ENCODE measurements around the gene INKA1.
"Not testable (repeated sequence)": the region's sequence is repeated elsewhere in the genome, so short reads cannot be mapped to it uniquely, and the experiment has no call there.

INKA1 gene

DNA sequence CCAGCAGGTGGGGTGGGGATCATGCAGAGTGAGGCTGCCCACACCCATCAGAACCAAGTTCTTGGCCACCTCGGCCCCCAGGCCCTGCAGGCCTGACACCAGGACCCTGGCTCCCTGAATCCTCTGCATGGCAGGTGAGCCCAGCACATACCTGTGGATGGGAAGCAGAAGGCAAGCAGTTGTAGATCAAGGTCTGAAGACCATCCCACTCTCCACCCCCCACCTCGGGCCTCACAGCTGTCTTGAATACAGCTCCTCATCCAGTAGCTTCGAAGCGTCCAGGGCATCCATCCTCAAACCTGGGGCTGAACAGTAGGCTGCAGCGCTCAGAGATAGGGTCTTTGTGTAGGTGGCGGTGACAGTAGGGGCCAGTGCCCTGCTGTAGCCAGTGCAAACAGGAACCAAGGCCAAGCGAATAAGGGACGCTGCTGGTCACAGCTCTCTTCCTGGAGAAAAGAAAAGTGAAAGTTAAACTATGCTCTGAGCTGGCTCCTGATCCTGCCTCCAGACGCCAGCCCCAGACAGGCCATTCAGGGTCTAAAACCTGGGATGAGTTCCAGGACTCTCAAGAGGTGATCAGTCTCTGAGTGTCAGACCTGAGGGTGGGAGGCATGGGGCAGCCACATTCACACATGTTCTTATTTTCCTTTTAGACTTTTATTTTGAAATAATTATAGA lies 10.6 kb downstream of the INKA1 start, which contains the start of gene UBA7:
Gene UBA7, minus strand, starts transcription at position 457 of the 678 bp plus-strand sequence. Its CDS starts 166 bp downstream, at position 291.
- DNase-seq, result peak; percentile 29

DNA sequence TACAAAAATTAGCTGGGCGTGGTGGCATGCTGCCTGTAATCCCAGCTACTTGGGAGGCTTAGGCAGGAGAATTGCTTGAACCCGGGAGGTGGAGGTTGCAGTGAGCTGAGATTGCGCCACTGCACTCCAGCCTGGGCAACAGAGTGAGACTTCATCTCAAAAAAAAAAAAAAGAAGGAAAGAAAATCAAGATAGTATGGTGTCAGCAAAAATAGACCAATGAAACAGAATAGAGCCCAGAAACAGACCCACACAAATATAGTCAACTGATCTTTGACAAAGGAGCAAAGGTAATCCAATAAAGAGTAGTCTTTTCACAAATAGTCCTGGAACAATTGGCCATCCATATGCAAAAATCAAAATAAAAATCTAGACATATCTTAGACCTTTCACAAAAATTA lies 20.1 kb downstream of the INKA1 start:
- not testable (repeated sequence) for DNase-seq

DNA sequence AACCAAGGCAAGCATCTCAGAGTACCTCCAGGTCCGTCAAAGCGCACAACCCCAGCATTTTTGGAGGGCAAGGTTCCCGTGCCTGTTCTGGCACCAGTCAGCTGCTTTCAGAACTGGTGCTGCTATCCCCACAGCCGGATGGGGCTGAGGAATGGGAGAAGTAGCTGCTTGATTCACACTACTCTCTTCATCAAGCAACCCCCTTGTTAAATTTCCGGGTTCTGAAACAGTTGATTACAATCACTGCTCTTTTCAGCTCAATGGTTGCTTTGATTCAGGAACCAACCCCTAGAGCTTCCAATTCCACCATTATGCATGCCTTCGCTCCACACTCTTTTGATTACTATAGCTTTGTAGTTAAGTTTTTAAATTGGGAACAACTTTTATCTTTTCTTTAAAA lies 23.0 kb downstream of the INKA1 start:
- DNase-seq, result no peak

DNA sequence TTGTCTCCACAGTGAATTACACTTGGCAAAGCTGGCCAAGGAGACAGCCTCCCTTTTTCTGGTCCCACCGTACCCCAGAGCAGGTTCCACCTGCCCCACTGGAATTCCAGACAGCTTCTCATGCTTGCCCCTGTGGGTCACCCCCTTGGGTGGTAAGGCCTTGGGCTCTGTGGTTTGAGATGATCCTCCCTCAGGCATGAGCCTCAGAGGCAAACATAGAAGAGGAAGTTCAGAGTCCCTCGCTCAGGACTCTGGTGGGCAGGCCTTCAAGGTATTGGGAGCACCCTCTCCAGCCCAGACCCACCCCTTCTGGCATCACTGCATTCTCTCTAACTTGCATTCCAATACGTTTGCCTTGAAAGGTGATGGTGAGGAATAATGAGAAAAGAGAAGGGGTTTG lies 28.3 kb downstream of the INKA1 start:
- no peak for DNase-seq

DNA sequence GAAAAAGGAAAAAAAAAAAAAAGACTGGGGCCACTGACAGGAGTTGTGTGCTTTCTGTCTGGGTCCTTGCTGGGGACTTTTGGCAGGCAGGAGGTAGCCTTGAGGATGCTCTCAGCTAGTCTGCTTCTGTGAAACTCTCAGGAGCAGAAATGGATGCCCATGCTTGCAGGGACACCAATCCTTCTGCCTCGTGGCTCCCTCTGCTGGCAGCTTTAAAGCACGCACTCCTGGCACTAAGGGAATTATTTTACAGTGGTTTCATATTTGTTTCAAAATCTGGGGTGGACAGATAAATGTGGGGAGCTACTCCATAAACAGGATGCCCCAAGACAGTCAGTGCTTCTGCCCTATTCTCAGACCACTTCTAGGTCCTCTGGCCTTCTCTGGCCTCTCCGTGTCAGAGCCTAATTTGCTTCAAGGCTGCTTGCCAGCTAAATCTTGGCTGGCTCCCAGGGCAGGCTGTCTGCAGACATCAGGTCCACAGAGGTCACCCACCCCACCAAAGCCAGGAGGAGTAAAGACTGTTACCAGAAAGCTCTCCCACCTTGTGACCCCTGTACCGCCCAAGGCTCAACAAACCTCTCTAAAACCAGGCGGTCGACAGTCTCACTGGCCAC lies 36.2 kb downstream of the INKA1 start:
- DNase-seq, result peak; percentile 80

DNA sequence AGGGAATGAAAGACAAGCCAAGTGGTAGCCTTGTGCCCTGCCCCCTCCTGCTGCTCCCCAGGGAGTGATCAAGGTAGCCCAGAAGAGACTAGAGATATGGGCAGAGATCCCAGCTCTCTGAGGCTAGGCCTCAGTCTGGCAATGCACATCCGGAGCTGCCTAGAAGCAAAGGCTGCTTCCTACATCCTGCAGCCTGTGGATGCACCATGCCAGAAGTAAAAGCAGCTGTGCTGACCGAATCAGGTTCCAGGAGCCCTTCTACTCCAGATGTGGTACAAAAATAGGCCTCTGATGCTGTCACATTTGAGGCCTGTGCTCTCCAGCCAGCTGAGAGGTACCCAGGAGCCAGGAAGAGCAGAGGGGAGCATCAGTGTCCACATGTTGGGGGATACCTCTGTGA lies 37.3 kb downstream of the INKA1 start:
- DNase-seq, result no peak

DNA sequence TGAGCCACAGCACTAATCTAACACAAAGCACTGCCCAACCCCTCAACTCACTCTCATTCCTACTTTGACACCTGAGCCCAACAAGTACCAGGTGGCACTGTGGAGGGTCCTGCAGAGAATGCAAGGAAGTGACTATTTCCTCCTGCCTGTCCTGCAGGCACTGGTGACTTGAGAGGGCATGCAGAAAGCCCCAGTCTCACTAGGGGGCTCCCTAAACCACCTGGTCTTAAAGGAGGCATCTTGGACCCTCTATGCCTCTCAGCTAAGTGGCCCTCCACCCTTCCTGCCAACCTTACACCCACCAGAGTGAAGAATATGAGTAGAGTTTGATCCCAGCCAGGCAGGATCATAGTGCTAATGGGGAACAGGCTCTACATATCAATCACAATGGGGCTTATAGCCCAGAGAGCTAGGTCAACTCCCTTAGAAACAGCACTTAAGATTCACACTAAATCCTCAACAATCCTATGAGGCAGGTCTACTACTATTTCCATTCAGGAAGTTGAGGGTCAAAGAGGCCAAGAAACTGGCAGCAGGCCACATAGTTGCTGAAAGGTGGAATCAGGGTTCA lies 38.1 kb downstream of the INKA1 start:
- DNase-seq, result no peak

DNA sequence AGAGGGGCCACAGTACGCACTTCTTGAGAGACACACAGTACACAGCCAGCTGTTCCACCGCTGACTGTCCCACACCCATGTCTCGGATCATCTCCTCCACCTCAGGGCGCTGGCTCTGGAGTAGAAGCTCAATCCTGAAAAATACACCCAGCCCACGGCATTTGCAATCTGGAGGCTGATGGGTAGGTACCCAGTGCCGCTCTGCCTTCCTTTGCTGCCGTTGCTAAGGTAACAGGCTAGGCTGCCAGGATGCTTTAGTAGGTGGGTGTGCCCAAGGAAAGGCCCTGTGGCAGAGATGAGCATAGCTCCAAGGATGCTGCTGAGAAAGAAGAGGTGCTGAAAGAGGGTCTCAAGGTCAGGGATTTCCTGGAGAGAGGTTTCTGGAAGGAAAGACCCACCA lies 38.7 kb downstream of the INKA1 start:
- no peak for DNase-seq

DNA sequence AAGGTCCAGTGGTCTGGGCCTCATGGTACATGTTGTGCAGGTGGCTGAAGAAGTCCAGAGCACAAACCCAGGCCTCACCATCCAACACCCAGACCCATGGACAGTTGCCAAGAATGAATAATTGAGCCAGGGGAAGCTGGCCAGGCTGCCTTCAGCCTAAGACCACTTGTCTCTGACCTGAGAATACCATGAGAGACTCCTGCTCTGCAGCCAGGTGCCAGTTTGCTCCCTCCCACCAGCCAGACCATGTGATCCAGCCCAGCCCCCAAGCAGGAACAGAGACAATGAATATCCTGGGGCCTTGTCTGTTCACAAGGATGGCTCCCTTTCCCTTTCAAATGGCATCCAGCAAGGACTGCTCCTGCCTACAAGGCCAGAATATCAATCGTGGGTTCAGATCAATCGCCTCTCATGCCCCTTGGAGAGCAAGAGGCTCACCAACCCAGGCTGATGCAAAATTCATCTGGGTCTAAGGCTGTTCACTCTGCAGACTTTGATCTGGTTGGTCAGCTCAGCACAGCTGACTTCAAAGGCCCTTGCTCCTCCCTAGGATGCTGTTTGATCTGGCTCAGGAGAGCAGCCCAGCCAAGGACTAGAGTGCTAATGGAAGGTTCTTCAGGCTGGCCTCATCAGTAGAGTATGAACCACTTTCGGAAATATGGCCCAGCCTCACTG lies 39.9 kb downstream of the INKA1 start:
- no peak for DNase-seq

DNA sequence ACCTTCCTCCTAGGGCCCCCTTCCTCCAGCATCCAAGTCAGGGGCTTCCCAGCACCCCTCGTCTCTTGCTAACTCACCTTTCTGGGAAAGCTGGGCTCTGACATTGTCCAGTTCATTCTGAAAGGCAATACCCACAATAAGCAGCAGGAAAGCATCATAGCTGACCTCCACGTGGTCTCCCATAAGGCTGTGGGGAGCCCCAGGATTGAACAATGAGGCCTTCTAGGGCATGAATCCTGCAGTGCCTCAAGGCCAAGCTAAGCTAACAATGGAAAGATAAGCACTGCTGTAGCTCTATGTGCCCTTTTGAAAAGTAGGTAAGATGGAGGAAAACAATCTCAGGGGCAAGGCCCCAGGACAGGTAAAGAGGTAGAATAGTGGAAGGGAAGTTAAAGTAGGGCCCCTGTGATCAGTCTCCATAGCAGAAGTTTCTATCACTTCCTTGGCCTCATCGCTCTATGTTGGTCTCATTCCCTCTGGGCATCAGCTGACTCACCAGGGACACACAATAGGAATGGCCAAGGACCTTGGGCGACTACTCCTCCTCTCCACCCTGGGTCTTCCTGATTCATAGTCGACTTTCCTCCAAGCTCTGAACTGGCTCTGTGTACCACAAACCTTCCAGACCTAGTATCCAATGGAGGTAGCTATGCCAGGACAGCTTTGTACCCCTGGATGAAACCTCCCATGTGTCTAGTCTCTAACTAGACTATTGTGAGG lies 41.6 kb downstream of the INKA1 start:
- DNase-seq, result no peak

DNA sequence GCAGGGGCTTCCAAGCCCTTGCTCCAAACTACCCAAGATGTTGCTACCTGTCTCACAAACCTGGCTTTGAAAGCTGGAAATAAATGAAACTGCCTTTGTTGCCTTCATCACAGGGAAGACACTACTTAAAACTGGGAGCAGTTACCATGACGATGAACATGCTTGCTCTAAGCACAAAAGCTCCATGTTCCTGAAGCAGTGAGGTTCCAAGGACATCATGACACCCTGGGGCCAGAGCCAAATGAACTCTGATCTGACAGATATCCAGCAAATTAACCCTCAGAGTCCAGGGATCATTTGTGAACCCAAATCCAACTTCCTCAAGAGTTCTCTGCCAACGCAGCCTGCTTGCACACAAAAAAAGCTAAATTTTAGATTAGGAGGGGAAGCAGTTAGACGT lies 42.6 kb downstream of the INKA1 start:
- no peak for DNase-seq
